Endothelial cell (in vitro differentiated cells): Measurements from ENCODE around the gene IL1RAPL2. TPM values are rescaled to one million over a fixed set of nuclear protein-coding genes. Genes with fewer than 3 reads are reported as not detected.
"Not testable (repeated sequence)": the region's sequence is repeated elsewhere in the genome, so short reads cannot be mapped to it uniquely, and the experiment has no call there.

Experiments used
- DNase-seq: peaks from one replicate; pipeline ENCODE4 v3.0.0; 2021; ENCODE audit warnings: low spot score
- H3K27ac Mint-ChIP-seq: one replicate; pipeline ENCODE4 v1.8.0; 2021; ENCODE audit warnings: mixed read lengths, inconsistent platforms; ENCODE audit not compliant: unreplicated experiment
- H3K27me3 Mint-ChIP-seq: one replicate; pipeline ENCODE4 v1.8.0; 2021; ENCODE audit warnings: mild to moderate bottlenecking, moderate library complexity, mixed read lengths, inconsistent platforms; ENCODE audit not compliant: unreplicated experiment
- H3K36me3 Mint-ChIP-seq: one replicate; pipeline ENCODE4 v1.8.0; 2021; ENCODE audit warnings: mild to moderate bottlenecking, low read depth, mixed read lengths, inconsistent platforms; ENCODE audit not compliant: unreplicated experiment
- H3K4me1 Mint-ChIP-seq: one replicate; pipeline ENCODE4 v1.8.0; 2021; ENCODE audit warnings: mild to moderate bottlenecking, mixed read lengths, inconsistent platforms; ENCODE audit not compliant: unreplicated experiment
- H3K4me3 Mint-ChIP-seq: one replicate; pipeline ENCODE4 v1.8.0; 2021; ENCODE audit warnings: mild to moderate bottlenecking, mixed read lengths, inconsistent platforms; ENCODE audit not compliant: unreplicated experiment
- H3K9me3 Mint-ChIP-seq: one replicate; pipeline ENCODE4 v1.8.0; 2021; ENCODE audit warnings: mixed read lengths, inconsistent platforms; ENCODE audit not compliant: unreplicated experiment
- total RNA-seq: library from RNA; stranded (reverse); fragmentation: NEBNext Ultra II Directional; extraction: Animal tissue kit (Norgen Biotek cat#: 25700); gene quantifications from one replicate; pipeline ENCODE4 v1.2.1, GENCODE V29; 2021; ENCODE audit not compliant: unreplicated experiment
- TF ChIP-seq, protein P1 (sequence below): fragments of 200-600 bp; sonication (generic); IDR thresholded peaks from one replicate; pipeline ENCODE4 v1.5.0; 2021; ENCODE audit warnings: antibody characterized with exemption; ENCODE audit not compliant: unreplicated experiment

The IL1RAPL2 gene
- total RNA-seq, 1 donor from 2014 or later, result 0.51 TPM

DNA sequence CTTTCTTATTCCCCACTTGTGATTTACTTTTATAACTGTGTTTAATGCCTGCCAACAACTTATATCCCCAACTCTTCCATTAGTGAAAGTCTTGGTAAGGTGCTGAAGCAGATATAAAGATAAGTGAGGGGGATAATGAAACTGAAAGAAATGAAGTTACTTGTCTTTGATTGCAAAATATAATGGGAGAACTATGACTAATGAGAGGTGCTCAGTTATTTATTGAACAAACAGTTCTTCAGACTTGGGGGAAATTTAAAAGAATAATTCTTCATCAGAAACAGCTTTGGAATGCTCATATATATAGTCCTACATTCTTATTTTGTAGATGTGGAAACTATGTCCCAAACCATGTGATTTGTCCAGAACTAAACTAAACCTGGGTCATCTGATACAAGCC, 441.0 kb downstream of the IL1RAPL2 start:
- TF ChIP-seq, protein P1, sequence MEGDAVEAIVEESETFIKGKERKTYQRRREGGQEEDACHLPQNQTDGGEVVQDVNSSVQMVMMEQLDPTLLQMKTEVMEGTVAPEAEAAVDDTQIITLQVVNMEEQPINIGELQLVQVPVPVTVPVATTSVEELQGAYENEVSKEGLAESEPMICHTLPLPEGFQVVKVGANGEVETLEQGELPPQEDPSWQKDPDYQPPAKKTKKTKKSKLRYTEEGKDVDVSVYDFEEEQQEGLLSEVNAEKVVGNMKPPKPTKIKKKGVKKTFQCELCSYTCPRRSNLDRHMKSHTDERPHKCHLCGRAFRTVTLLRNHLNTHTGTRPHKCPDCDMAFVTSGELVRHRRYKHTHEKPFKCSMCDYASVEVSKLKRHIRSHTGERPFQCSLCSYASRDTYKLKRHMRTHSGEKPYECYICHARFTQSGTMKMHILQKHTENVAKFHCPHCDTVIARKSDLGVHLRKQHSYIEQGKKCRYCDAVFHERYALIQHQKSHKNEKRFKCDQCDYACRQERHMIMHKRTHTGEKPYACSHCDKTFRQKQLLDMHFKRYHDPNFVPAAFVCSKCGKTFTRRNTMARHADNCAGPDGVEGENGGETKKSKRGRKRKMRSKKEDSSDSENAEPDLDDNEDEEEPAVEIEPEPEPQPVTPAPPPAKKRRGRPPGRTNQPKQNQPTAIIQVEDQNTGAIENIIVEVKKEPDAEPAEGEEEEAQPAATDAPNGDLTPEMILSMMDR, result no peak
- Mint-ChIP-seq H3K9me3 (no peaks in the 10 kb centered on the region), H3K27me3 (no peaks in the 10 kb centered on the region), H3K4me3 (no peak overlapping the region), H3K36me3 (no peaks in the 10 kb centered on the region), H3K4me1 (no peaks in the 10 kb centered on the region), H3K27ac (no peak overlapping the region)
- no peak for DNase-seq

GRCh38 chrX:105013719-105014118, 447.7 kb downstream of the IL1RAPL2 start:
- Mint-ChIP-seq H3K27ac (no peak overlapping the region), H3K27me3 (peaks cover 2% of the 10 kb centered on the region), H3K9me3 (no peaks in the 10 kb centered on the region)

GRCh38 chrX:105017641-105018040, 451.6 kb downstream of the IL1RAPL2 start:
- TF ChIP-seq, protein P1, result no peak
- no peak for DNase-seq
- no peaks in the 10 kb centered on the region for H3K9me3 Mint-ChIP-seq
- H3K4me1 Mint-ChIP-seq, result no peaks in the 10 kb centered on the region
- H3K36me3 Mint-ChIP-seq, result no peaks in the 10 kb centered on the region
- no peak overlapping the region for H3K4me3 Mint-ChIP-seq
- no peak overlapping the region for H3K27ac Mint-ChIP-seq
- H3K27me3 Mint-ChIP-seq, result peaks cover 2% of the 10 kb centered on the region

More at GRCh38 chrX:105013719-105014118, 447.7 kb downstream of the IL1RAPL2 start:
- Mint-ChIP-seq H3K4me1 (no peaks in the 10 kb centered on the region), H3K36me3 (no peaks in the 10 kb centered on the region), H3K4me3 (no peak overlapping the region)
- no peak for DNase-seq
- TF ChIP-seq, protein P1, result no peak

DNA sequence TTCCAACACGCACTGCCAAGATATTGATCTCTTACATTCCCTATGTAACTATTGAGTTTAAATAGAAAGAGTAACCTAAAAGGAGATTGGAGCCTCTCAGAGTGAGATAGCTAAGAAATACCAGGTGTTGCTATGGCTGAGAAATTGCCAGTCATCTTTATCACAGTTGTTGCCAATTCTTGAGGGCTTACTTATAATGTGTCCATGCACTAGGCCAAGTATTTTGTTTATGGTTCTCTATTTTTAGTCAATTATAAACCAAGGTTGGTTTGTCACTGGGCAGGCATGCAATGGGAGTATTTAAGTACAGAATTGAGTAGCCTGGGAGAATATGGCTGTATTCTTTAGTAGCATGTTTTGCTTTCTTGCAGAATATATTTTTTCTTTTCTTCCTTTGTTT, 452.9 kb downstream of the IL1RAPL2 start:
- Mint-ChIP-seq H3K27me3 (peaks cover 2% of the 10 kb centered on the region), H3K36me3 (no peaks in the 10 kb centered on the region), H3K27ac (no peak overlapping the region), H3K9me3 (no peaks in the 10 kb centered on the region), H3K4me3 (no peak overlapping the region), H3K4me1 (no peaks in the 10 kb centered on the region)
- DNase-seq, result no peak
- TF ChIP-seq, protein P1, result no peak

DNA sequence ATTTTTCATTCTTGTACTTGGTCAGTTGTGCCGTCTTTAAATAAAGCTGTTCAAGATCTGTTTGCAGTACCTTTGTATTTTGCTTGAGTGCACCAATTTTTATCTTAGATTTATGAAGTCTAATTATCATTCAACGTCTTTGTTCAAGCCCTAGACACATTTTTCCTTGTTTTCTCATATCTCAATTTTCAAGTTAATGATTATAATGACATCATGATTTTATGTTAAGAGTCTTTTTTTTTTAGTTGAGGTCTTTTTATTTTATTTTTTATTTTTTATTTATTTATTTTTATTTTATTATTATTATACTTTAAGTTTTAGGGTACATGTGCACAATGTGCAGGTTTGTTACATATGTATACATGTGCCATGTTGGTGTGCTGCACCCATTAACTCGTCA, 463.0 kb downstream of the IL1RAPL2 start:
- not testable (repeated sequence) for H3K4me1 Mint-ChIP-seq, H3K36me3 Mint-ChIP-seq, H3K27ac Mint-ChIP-seq, H3K4me3 Mint-ChIP-seq, H3K9me3 Mint-ChIP-seq, DNase-seq, H3K27me3 Mint-ChIP-seq
